IMR-90 (cell line): ENCODE results near the gene ZNF780A. TPM values are rescaled to one million over a fixed set of nuclear protein-coding genes. Genes with fewer than 3 reads are reported as not detected.
"Not testable (repeated sequence)": the region's sequence is repeated elsewhere in the genome, so short reads cannot be mapped to it uniquely, and the experiment has no call there.

Source experiments
- ATAC-seq: fragments of 200-7000 bp; cut with Tn5 transposase; 2 replicates; pipeline ENCODE4 v1.9.1; 2020; ENCODE audit warnings: low read depth, mild to moderate bottlenecking, moderate library complexity
- BruUV-seq: library from RNA; stranded (reverse); fragments of 400-500 nt; replicated peaks from 2 replicates; lab custom pipeline; 2021; lab: Mats Ljungman, UMichigan
- CTCF ChIA-PET: fragments of 300-600 bp; formaldehyde crosslinking; extraction: SDS; loops from one replicate; lab custom pipeline; 2021; ENCODE audit warnings: antibody characterized with exemption; lab: Yijun Ruan, JAX
- POLR2A ChIA-PET: fragments of 300-600 bp; sonication (Branson Sonifier 250); formaldehyde crosslinking; loops from one replicate; lab custom pipeline; 2022; ENCODE audit warnings: antibody characterized with exemption; ENCODE audit not compliant: unreplicated experiment; lab: Charles Lee
- DNase-seq: peaks from one replicate; pipeline ENCODE4 v3.0.0; 2013
- H2AFZ ChIP-seq: replicated peaks from 2 replicates; pipeline ENCODE3; 2013; ENCODE audit warnings: low read length, mild to moderate bottlenecking; ENCODE audit not compliant: poor library complexity
- H2AK5ac ChIP-seq: 2 replicates; pipeline ENCODE4 v1.6.1; 2013; ENCODE audit warnings: low read depth, low read length, inconsistent platforms
- H2AK9ac ChIP-seq: replicated peaks from 2 replicates; pipeline ENCODE3; 2013; ENCODE audit warnings: mild to moderate bottlenecking, low read depth, low read length, moderate library complexity; ENCODE audit not compliant: poor library complexity
- H2BK120ac ChIP-seq: 2 replicates; pipeline ENCODE4 v1.6.1; 2013; ENCODE audit warnings: low read depth, low read length, inconsistent platforms
- H2BK15ac ChIP-seq: 3 replicates; pipeline ENCODE4 v1.6.1; 2013; ENCODE audit warnings: low read depth, low read length, inconsistent platforms
- H2BK20ac ChIP-seq: 2 replicates; pipeline ENCODE4 v1.6.1; 2013; ENCODE audit warnings: low read depth, mild to moderate bottlenecking, inconsistent platforms, low read length, moderate library complexity
- H2BK5ac ChIP-seq: 2 replicates; pipeline ENCODE4 v1.6.1; 2013; ENCODE audit warnings: mild to moderate bottlenecking, low read depth, low read length, inconsistent platforms; ENCODE audit not compliant: poor library complexity, severe bottlenecking
- H3K14ac ChIP-seq: replicated peaks from 2 replicates; pipeline ENCODE4 v1.6.1; 2013; ENCODE audit warnings: low read depth, low read length, inconsistent platforms
- H3K18ac ChIP-seq: 2 replicates; pipeline ENCODE4 v1.6.1; 2013; ENCODE audit warnings: low read depth, low read length, control low read depth
- H3K23ac ChIP-seq: 2 replicates; pipeline ENCODE4 v1.6.1; 2013; ENCODE audit warnings: low read depth, low read length, inconsistent platforms
- H3K27ac ChIP-seq: 2 replicates; pipeline ENCODE4 v1.5.1; 2013; ENCODE audit warnings: mild to moderate bottlenecking, control low read depth, low read length; ENCODE audit not compliant: insufficient read depth
- H3K27me3 ChIP-seq: 2 replicates; pipeline ENCODE4 v1.6.1; 2013; ENCODE audit warnings: low read length; ENCODE audit not compliant: control insufficient read depth, insufficient read depth
- H3K36me3 ChIP-seq: 2 replicates; pipeline ENCODE4 v1.6.1; 2013; ENCODE audit warnings: low read length, mixed read lengths; ENCODE audit not compliant: control insufficient read depth, insufficient read depth
- H3K4ac ChIP-seq: 2 replicates; pipeline ENCODE4 v1.6.1; 2013; ENCODE audit warnings: low read depth, low read length, inconsistent platforms
- H3K4me1 ChIP-seq: 2 replicates; pipeline ENCODE4 v1.6.1; 2013; ENCODE audit warnings: low read length, mixed read lengths; ENCODE audit not compliant: control insufficient read depth, insufficient read depth
- H3K4me2 ChIP-seq: 2 replicates; pipeline ENCODE4 v1.6.1; 2013; ENCODE audit warnings: low read depth, mild to moderate bottlenecking, control low read depth, low read length, moderate library complexity
- H3K4me3 ChIP-seq: 2 replicates; pipeline ENCODE4 v1.5.1; 2013; ENCODE audit warnings: low read depth, mild to moderate bottlenecking, control low read depth, low read length, moderate library complexity; ENCODE audit not compliant: insufficient read depth
- H3K56ac ChIP-seq: 2 replicates; pipeline ENCODE4 v1.6.1; 2013; ENCODE audit warnings: low read length, inconsistent platforms; ENCODE audit not compliant: insufficient read depth; ENCODE audit errors: extremely low read depth
- H3K79me1 ChIP-seq, 2 experiments: 2 replicates each; pipeline ENCODE4 v1.6.1; 2013; ENCODE audit warnings: low read length in 2 of 2, inconsistent platforms in 1 of 2, low read depth in 1 of 2
- H3K9ac ChIP-seq: 2 replicates; pipeline ENCODE4 v1.6.1; 2013; ENCODE audit warnings: low read depth, low read length, control low read depth
- H3K9me1 ChIP-seq: 2 replicates; pipeline ENCODE4 v1.6.1; 2013; ENCODE audit warnings: low read length, inconsistent platforms; ENCODE audit not compliant: insufficient read depth
- H3K9me3 ChIP-seq: 2 replicates; pipeline ENCODE4 v1.6.1; 2013; ENCODE audit warnings: low read length; ENCODE audit not compliant: control insufficient read depth, insufficient read depth
- H4K20me1 ChIP-seq: 2 replicates; pipeline ENCODE4 v1.6.1; 2013; ENCODE audit warnings: low read length, inconsistent platforms; ENCODE audit not compliant: insufficient read depth
- H4K5ac ChIP-seq: 2 replicates; pipeline ENCODE4 v1.6.1; 2013; ENCODE audit warnings: mild to moderate bottlenecking, low read depth, low read length, control low read depth
- H4K8ac ChIP-seq, 2 experiments: 2 replicates each; pipeline ENCODE4 v1.6.1; 2013; ENCODE audit warnings: low read depth in 2 of 2, low read length in 2 of 2, control low read depth in 1 of 2, inconsistent platforms in 1 of 2
- H4K91ac ChIP-seq: 2 replicates; pipeline ENCODE4 v1.6.1; 2013; ENCODE audit warnings: low read depth, low read length, inconsistent platforms; ENCODE audit not compliant: insufficient read depth
- WGBS, 2 experiments: methylation state at CpG; one replicate each; pipeline versions ENCODE4 v1.1.5 to v1.1.7; 2013; ENCODE audit warnings: missing lambda C conversion rate in 2 of 2; ENCODE audit not compliant: insufficient read length in 1 of 2; ENCODE audit errors: extremely low coverage in 2 of 2; 5-methylcytosine and 5-hydroxymethylcytosine counted together
- dilution Hi-C: fragments of 300-500 bp; cut with HindIII; formaldehyde crosslinking; loops from one replicate; pipeline ENCODE4 v1.14.3; 2018; ENCODE audit warnings: low sequenced_read_pairs; ENCODE audit not compliant: unreplicated experiment
- in situ Hi-C: fragments of 300-500 bp; cut with MboI; formaldehyde crosslinking; loops from 3 replicates; pipeline ENCODE4 v1.14.3; 2019; ENCODE audit warnings: low sequenced_read_pairs, inconsistent platforms, mixed read lengths
- intact Hi-C: fragments of 100-400 bp; cut with micrococcal nuclease; formaldehyde crosslinking; loops from 2 replicates; pipeline ENCODE4 v1.10.0; 2022
- polyA plus RNA-seq, 3 experiments: library from polyadenylated mRNA; depleted of rRNA; stranded (reverse); fragments of >200 nt; gene quantifications; 2 replicates each; pipeline ENCODE4 v1.2.3, GENCODE V29; 2012; ENCODE audit warnings: low replicate concordance in 1 of 3
- total RNA-seq: library from RNA; depleted of rRNA; stranded (reverse); fragments of >200 nt; gene quantifications from 2 replicates; pipeline ENCODE4 v1.2.3, GENCODE V29; 2012

Gene ZNF780A
- total and polyA plus RNA-seq, 2 of the 4 experiments (the other 2 are of a cell fraction): 6.2 to 17.0 TPM

DNA sequence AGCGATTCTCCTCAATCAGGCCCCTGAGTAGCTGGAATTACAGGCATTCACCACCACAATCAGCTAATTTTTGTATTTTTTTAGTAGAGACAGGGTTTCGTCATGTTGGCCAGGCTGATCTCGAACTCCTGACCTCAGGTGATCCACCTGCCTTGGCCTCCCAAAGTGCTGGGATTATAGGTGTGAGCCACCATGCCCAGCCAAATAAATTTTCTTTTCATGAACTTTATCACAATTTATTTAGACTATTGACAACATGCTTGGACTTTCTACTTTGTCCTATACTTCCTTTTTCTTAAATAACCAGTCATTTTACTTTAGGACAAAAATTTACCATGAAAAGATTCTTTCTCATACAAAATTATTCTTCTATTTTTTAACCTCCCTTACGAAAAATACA lies 21.5 kb upstream of the ZNF780A start:
- not testable (repeated sequence) for BruUV-seq

More for the DNA sequence above, 21.5 kb upstream of the ZNF780A start:
- ATAC-seq, H3K4me1 ChIP-seq, H2BK15ac ChIP-seq, CTCF ChIA-PET, H3K56ac ChIP-seq, H3K18ac ChIP-seq, POLR2A ChIA-PET, H3K14ac ChIP-seq, H2BK5ac ChIP-seq, in situ Hi-C loops, H2AK5ac ChIP-seq, H3K23ac ChIP-seq, intact Hi-C loops, H3K4me2 ChIP-seq, H3K4ac ChIP-seq, H4K8ac ChIP-seq, H3K27me3 ChIP-seq, DNase-seq, H4K91ac ChIP-seq, H3K27ac ChIP-seq, H2BK120ac ChIP-seq, H2BK20ac ChIP-seq, H3K4me3 ChIP-seq, H3K36me3 ChIP-seq, H3K9me3 ChIP-seq, dilution Hi-C loops, H4K5ac ChIP-seq, H2AFZ ChIP-seq, H3K79me1 ChIP-seq, H3K9me1 ChIP-seq, H2AK9ac ChIP-seq, H4K20me1 ChIP-seq, H3K9ac ChIP-seq: not testable (repeated sequence)
- WGBS, 2 experiments: 36% methylated on average over 1 of the region's 4 CpGs; no CpG with 5 or more reads in 1 of the 2 experiments
